Coronary artery (tissue), 2 donors: Measurements from ENCODE around the gene CNTNAP1.

Source experiments
- DNase-seq: peaks from one replicate; pipeline ENCODE4 v3.0.0-alpha.2; 2017; ENCODE audit warnings: low spot score
- H3K27ac ChIP-seq, 2 donors: fragments of 200-600 bp; sonication (generic); one replicate each; pipeline ENCODE4 v1.5.1; 2016 to 2019
- H3K4me3 ChIP-seq: fragments of 200-600 bp; sonication (generic); 2 replicates; pipeline ENCODE4 v1.5.1; 2016; ENCODE audit warnings: mild to moderate bottlenecking, moderate library complexity
- TF ChIP-seq, protein P1 (sequence below): fragments of 200-600 bp; sonication (generic); IDR thresholded peaks from one replicate; pipeline ENCODE4 v1.5.1; 2019; ENCODE audit warnings: antibody characterized with exemption

The CNTNAP1 gene

GRCh38 chr17:42744806-42745617, 62.7 kb downstream of the CNTNAP1 start, which contains the start of gene EZH1:
Gene EZH1, minus strand, starts transcription at chr17:42745040. Its CDS starts 16,099 bp downstream, at chr17:42728941.
- peak within 1 kb of the TSS; percentile 96 for H3K4me3 ChIP-seq
- peak within 1 kb of the TSS; percentile 92 to 98 for H3K27ac ChIP-seq
- peak; percentile 92 for DNase-seq
- TF ChIP-seq, protein P1, sequence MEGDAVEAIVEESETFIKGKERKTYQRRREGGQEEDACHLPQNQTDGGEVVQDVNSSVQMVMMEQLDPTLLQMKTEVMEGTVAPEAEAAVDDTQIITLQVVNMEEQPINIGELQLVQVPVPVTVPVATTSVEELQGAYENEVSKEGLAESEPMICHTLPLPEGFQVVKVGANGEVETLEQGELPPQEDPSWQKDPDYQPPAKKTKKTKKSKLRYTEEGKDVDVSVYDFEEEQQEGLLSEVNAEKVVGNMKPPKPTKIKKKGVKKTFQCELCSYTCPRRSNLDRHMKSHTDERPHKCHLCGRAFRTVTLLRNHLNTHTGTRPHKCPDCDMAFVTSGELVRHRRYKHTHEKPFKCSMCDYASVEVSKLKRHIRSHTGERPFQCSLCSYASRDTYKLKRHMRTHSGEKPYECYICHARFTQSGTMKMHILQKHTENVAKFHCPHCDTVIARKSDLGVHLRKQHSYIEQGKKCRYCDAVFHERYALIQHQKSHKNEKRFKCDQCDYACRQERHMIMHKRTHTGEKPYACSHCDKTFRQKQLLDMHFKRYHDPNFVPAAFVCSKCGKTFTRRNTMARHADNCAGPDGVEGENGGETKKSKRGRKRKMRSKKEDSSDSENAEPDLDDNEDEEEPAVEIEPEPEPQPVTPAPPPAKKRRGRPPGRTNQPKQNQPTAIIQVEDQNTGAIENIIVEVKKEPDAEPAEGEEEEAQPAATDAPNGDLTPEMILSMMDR: no peak

- no peak for DNase-seq
- TF ChIP-seq, protein P1: no peak
- H3K27ac ChIP-seq: peak overlapping the region in 1 of 2 donors; percentile 84
- no peak overlapping the region for H3K4me3 ChIP-seq
Observed at GRCh38 chr17:42748202-42748907, 66.0 kb downstream of the CNTNAP1 start.

GRCh38 chr17:42748908-42749798, 66.8 kb downstream of the CNTNAP1 start:
- TF ChIP-seq, protein P1: no peak
- DNase-seq: no peak
- H3K27ac ChIP-seq: peak overlapping the region in 1 of 2 donors; percentile 84
- no peak overlapping the region for H3K4me3 ChIP-seq
